Activated CD8-positive, alpha-beta memory T cell treated with anti-CD3 and anti-CD28 coated beads, Interleukin-2, amount 50 U/mL, for 24 hours (primary cell): ENCODE data around the gene TTC34.
A peak's percentile ranks its signal among the peaks of the same experiment; 100 is the strongest.

Experiments
- DNase-seq: peaks from one replicate; pipeline ENCODE4 v3.0.0-alpha.2; 2020; ENCODE audit errors: extremely low read depth

TTC34 gene, protein sequence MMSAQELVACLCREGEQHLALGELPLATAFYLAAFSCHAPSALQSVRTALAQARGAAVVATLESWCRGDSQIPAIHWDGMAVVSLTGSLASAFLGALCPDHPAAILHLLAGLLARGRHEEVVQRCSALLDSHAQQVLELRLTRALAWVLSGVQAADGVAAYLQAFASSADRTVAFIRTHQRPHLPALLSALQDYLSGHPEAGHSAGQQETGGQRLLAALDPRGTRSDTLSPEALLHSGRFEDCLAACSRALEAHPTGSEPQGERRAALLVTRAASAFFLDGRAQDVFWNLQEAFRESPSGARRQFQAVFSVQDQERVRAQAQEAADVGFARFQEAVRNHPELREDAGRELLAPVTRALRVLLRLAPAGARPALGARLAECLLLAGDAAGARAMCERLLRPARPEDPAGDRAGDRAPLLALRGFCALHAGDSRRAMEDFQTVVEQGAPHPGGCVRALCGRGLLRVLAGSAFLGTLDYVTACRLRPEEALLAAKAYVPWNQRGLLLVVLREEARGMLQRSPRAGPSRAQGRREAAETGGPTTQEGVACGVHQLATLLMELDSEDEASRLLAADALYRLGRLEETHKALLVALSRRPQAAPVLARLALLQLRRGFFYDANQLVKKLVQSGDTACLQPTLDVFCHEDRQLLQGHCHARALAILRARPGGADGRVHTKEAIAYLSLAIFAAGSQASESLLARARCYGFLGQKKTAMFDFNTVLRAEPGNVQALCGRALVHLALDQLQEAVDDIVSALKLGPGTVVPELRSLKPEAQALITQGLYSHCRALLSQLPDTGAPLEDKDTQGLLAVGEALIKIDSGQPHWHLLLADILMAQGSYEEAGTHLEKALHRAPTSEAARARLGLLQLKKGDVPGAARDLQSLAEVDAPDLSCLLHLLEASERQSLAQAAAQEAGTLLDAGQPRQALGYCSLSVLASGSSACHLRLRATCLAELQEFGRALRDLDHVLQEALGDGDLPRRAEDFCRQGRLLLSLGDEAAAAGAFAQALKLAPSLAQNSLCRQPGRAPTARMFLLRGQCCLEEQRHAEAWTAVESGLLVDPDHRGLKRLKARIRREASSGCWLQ

GRCh38 chr1:2801535-2802291 is at the start of gene TTC34:
TTC34 (minus strand) TSS chr1:2801693; CDS start chr1:2800827, 866 bp downstream.
- no peak for DNase-seq

- DNase-seq: no peak
Observed at GRCh38 chr1:2850502-2850901, 49.0 kb upstream of the TTC34 start.

- DNase-seq: no peak
Observed at GRCh38 chr1:2848006-2848670, 46.6 kb upstream of the TTC34 start.

DNA sequence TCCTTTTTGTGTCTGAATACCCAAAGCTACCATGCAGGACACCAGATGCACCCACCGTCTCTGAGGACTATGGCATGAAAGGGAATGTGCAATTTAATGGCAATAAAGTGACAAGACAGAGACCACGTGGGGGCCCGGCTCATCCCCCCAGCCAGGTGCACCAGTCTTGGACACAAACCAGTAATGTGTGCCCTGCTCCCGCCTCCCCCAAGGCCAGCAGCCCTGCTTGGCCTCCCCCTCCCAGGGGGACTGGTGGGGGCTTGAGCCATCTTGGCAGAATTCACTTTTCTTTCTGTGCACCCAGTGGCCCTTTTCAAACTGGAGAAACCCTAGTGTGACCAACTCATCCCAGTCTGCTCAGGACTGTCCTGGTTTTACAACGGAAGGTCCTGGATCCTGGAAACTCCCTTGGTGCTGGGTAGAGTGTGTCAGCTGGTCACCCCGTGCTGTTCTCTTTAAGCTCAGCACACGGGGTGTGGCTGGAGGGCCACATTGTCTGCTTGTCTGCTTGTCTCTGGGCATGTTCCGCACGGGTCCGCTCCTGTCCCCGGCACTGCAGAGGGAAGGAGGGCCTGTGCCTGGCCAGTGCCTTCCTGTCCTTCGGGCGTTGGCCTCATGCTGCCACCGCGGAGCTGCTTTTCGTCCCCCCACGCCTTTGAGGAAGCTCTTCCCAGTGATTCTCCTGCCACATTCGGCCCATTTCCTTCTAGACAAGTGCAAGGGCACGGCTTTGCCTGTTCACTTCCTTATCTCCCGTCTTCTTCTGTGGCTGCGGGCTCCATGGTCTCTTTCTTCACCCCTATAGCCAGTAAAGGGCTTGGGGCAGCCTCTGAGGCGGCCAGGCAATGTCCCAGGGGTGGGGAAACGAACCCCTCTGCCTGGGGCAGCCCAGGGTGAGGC is 45.8 kb upstream of the TTC34 start:
- no peak for DNase-seq

DNA sequence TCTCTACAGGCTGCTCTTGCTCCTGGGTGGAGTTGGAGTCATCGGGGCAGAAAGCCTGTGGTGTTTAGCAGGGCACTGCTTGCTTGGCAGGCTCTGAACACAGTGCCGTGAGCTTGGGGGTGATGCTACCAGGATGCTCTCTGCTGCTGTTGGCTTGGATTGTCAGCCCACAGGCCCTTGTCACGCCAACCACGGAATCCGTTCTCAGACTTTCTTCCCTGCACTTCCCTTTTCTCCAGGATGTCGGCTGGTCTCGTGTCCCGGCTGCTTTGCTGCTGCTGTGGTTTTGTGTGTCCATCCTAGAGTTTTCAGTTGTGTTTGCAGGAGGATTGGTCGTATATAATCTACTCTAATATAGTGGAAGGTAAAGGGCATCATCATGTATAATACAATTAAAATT is 44.4 kb upstream of the TTC34 start:
- no peak for DNase-seq

- DNase-seq: peak; percentile 13
Observed at GRCh38 chr1:2840036-2840809, 38.7 kb upstream of the TTC34 start.

DNA sequence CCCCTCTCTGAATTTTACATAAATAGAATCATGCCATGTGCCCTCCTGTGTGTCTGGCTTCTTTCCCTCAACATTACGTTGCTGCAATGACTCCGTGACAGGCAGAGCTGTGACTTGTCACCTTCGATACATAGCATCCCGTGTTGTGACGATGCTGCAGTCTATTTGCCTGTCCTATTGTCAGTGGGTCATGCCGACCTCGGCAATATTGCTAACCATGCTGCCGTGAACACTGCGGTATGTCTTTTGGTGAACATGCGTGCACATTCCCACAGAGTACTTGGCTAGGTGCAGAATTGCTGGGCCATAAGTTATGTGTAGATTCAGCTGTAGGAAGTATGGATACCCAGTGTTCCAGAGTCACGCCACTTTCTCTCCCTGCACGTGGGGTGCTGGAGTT is 36.3 kb upstream of the TTC34 start:
- no peak for DNase-seq

- no peak for DNase-seq
Observed at GRCh38 chr1:2837316-2837715, 35.8 kb upstream of the TTC34 start.

- DNase-seq: no peak
Observed at GRCh38 chr1:2836333-2836970, 35.0 kb upstream of the TTC34 start.

DNA sequence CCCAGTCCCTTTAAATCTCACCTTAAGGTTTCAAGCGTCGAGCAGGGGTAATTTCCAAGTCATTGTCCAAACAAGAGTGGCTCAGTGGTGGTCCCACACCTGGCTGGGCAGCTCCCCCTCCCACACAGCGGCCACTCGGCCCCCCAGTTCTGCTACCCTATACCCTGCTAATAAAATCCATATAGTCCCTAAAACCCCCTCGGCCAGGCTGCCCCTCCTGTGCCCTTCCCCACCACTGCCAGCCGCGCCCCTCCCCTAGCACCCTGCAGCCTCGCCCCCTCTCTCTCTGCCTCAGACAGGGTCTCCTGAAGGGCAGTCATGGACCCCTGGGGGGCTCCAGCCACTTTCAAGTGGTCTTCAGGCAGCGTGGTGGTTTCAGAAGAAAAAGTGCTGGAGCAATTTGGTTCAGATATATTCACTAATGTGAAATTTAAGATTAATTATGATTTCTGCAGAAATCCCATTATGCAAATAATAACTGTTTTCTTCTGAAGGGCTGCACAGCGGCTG is 34.2 kb upstream of the TTC34 start:
- no peak for DNase-seq

- no peak for DNase-seq
Observed at GRCh38 chr1:2834741-2835564, 33.5 kb upstream of the TTC34 start.

DNA sequence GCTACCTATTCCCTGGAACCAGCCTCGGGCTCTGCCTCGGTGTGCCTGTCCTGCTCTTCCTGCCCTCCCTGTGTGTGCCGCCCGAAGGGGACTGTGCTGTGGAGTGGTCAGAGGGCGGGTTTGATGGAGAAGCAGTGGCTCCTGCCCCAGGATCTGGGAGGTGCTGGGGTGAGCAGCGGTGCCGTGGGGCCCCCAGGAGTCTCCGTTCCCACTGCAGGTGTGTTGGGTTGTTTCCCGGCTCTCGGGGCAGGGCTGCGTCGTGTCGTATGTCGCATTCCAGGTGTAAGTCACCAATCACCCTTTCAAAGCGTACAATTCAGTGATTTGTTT is 32.6 kb upstream of the TTC34 start:
- DNase-seq: no peak

DNA sequence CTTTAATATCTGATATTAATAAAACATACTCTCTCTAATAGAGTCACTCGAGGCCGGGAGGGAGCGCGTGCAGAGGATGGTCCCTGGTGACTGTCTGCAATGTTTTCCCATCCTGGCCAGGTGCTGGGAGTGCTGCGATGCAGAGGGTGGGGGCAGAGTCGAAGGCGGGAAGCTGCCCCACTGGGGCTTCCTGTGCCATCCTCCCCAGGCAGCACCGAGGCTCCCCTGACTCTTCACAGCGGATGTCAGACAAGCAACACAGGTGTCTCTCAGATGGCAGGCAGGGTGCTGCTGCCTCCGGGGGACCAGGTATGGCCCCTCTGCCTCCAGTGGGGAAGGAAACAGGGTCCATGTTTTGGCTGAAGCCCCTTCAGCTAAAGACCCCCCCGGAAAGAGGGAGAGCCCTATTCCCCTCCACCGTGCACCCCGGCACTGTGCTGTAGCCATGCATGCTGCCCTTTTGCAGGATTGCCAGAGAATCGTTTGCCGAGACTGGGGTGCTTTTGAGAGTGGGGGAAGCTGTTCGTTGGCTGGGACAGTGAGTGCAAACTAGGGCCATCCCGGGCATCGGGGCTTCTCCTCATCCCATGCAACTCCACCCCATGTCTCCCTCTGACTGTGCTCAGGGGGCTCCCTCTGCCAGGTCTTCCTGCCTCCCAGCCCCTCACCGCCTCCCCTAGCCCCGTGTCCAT is 32.1 kb upstream of the TTC34 start:
- DNase-seq: no peak

DNA sequence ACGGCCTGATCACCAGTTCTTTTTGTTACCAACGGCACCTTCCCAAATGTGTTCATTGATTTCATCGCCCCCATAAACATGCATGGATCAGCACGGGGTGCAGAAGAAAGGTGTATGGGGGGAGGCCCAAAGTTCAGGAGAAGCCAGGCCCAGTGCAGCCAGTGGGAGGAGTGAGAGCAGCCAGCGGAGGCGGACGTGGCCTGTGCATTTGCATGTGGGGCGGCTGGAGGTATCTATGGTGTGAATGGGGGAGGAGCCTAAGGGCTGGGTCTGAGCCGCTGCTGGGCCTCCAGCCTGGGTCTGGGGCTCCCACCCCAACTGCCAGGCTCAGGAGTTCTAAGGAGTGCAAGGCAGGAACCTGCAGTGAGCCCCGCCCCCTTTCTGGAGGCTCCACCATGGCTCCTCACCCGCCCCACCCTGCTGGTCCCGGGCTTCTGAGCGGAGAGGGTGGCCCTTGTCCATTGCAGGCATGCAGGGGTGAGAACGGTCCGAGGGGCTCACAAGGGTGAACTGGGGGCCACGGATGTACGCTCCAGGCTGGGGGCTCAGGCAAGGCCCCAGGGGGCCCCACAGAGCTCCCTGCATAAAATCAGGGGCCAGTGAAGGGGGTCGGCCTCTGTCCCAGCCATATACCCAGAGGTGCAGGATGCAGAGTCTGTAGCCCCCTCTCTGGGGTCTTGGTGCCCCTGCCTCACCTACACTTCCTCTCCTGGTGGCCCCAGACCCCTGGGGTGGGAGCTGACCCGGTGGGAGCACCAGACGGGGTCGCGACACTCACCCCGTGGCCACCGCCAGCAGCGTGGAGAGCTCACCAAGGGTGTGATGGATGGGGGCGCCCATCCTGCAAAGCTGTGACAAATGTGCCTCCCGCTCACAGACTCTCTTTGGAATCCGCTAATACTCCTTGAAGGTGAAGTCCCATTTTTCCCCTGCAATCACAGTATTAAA is 31.3 kb upstream of the TTC34 start:
- no peak for DNase-seq

GRCh38 chr1:2831596-2832212 is 30.2 kb upstream of the TTC34 start:
- no peak for DNase-seq
